ENCODE measurements around the gene FRMPD4. TPM values are rescaled to one million over a fixed set of nuclear protein-coding genes. Genes with fewer than 3 reads are reported as not detected.

The FRMPD4 gene
- total RNA-seq, 1 donor from 2014 or later: 0.54 TPM

DNA sequence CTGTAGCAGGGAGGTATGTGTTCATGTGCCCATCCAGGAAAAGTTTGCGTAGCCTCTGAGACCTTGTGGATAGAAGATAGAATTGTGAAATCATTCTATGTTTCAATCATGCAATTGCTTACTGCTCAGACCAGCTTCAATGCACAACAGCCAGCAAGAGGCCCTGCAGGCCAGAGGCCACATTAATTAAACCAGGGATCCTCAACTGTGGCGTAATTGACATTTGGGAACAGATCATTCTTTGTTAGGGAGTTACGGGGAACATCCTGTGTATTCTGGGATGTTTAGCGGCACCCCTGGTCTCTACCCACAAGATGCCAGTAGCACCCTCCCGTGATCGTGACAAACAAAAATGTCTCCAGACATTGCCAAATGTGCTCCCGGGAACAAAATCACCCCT is 566.4 kb downstream of the FRMPD4 start:
- DNase-seq (ENCODE audit: low read depth) (no peak), FAIRE-seq (no peak)
- Histone ChIP-seq H3K9ac (ENCODE audit: low read length) (no peak overlapping the region), H3K4me1 (ENCODE audit: insufficient read depth, low read length) (no peaks in the 10 kb centered on the region), H4K20me1 (ENCODE audit: insufficient read depth, low read length) (no peaks in the 10 kb centered on the region), H3K4me2 (ENCODE audit: low read length) (no peak overlapping the region), H3K27ac (ENCODE audit: low read depth, low read length) (no peak overlapping the region), H3K79me2 (ENCODE audit: insufficient read depth, low read length) (no peaks in the 10 kb centered on the region), H3K4me3 (ENCODE audit: insufficient read depth, low read depth, low read length) (no peak overlapping the region), H3K9me3 (ENCODE audit: insufficient read depth, low read depth, low read length) (no peaks in the 10 kb centered on the region), H3K36me3 (ENCODE audit: insufficient read depth, low read length) (no peaks in the 10 kb centered on the region), H2AFZ (ENCODE audit: low read depth, low read length) (no peak overlapping the region), H3K27me3 (ENCODE audit: insufficient read depth, low read length) (no peaks in the 10 kb centered on the region)
- H3K27me3 Mint-ChIP-seq (ENCODE audit: low read depth, unreplicated experiment): peaks cover 3% of the 10 kb centered on the region
- H3K36me3 Mint-ChIP-seq (ENCODE audit: low read depth, unreplicated experiment): no peaks in the 10 kb centered on the region
- no peak overlapping the region for H3K4me3 Mint-ChIP-seq (ENCODE audit: unreplicated experiment)
- H3K27ac Mint-ChIP-seq (ENCODE audit: unreplicated experiment): no peak overlapping the region
- H3K9me3 Mint-ChIP-seq (ENCODE audit: unreplicated experiment): no peaks in the 10 kb centered on the region
- no peaks in the 10 kb centered on the region for H3K4me1 Mint-ChIP-seq (ENCODE audit: low read depth, unreplicated experiment)
- TF ChIP-seq EZH2 (IDR thresholded peaks at IDR 0.05; ENCODE audit: insufficient read depth, low read length): no peak
- TF ChIP-seq, protein P1, sequence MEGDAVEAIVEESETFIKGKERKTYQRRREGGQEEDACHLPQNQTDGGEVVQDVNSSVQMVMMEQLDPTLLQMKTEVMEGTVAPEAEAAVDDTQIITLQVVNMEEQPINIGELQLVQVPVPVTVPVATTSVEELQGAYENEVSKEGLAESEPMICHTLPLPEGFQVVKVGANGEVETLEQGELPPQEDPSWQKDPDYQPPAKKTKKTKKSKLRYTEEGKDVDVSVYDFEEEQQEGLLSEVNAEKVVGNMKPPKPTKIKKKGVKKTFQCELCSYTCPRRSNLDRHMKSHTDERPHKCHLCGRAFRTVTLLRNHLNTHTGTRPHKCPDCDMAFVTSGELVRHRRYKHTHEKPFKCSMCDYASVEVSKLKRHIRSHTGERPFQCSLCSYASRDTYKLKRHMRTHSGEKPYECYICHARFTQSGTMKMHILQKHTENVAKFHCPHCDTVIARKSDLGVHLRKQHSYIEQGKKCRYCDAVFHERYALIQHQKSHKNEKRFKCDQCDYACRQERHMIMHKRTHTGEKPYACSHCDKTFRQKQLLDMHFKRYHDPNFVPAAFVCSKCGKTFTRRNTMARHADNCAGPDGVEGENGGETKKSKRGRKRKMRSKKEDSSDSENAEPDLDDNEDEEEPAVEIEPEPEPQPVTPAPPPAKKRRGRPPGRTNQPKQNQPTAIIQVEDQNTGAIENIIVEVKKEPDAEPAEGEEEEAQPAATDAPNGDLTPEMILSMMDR (IDR thresholded peaks at IDR 0.05; ENCODE audit: insufficient read depth, low read depth, low read length): no peak

DNA sequence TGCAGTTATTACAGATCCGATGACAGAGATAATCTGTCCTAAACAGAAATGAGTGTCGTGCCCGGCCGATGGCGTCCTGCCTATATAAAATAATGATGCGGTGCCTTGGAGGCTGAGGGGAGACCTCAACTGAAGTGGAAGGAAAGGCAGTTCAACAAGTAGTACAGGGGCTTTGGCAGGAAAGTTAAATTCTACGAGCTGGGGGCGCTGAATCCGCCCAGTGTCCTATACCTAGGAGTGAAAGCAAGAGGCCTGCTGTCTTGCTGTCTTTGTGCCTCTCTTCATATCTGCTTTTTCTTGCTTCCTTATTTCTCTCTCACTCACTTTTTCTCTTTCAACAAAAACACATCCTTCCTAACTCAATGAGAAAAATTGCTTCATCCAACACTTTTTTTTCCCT is 570.8 kb downstream of the FRMPD4 start:
- no peaks in the 10 kb centered on the region for H3K27me3 ChIP-seq (ENCODE audit: insufficient read depth, low read length)
- no peak overlapping the region for H2AFZ ChIP-seq (ENCODE audit: low read depth, low read length)
- FAIRE-seq: no peak
- H3K4me3 Mint-ChIP-seq (ENCODE audit: unreplicated experiment): no peak overlapping the region
- no peak overlapping the region for H3K9ac ChIP-seq (ENCODE audit: low read length)
- H3K36me3 ChIP-seq (ENCODE audit: insufficient read depth, low read length): no peaks in the 10 kb centered on the region
- no peak for TF ChIP-seq EZH2 (IDR thresholded peaks at IDR 0.05; ENCODE audit: insufficient read depth, low read length)
- TF ChIP-seq, protein P1 (IDR thresholded peaks at IDR 0.05; ENCODE audit: insufficient read depth, low read depth, low read length): no peak
- no peaks in the 10 kb centered on the region for H3K4me1 ChIP-seq (ENCODE audit: insufficient read depth, low read length)
- no peaks in the 10 kb centered on the region for H4K20me1 ChIP-seq (ENCODE audit: insufficient read depth, low read length)
- H3K27me3 Mint-ChIP-seq (ENCODE audit: low read depth, unreplicated experiment): no peaks in the 10 kb centered on the region
- no peak overlapping the region for H3K27ac ChIP-seq (ENCODE audit: low read depth, low read length)
- no peaks in the 10 kb centered on the region for H3K9me3 ChIP-seq (ENCODE audit: insufficient read depth, low read depth, low read length)
- no peaks in the 10 kb centered on the region for H3K79me2 ChIP-seq (ENCODE audit: insufficient read depth, low read length)
- no peaks in the 10 kb centered on the region for H3K36me3 Mint-ChIP-seq (ENCODE audit: low read depth, unreplicated experiment)
- no peak overlapping the region for H3K4me3 ChIP-seq (ENCODE audit: insufficient read depth, low read depth, low read length)
- H3K27ac Mint-ChIP-seq (ENCODE audit: unreplicated experiment): no peak overlapping the region
- no peak overlapping the region for H3K4me2 ChIP-seq (ENCODE audit: low read length)
- no peak for DNase-seq (ENCODE audit: low read depth)
- no peaks in the 10 kb centered on the region for H3K9me3 Mint-ChIP-seq (ENCODE audit: unreplicated experiment)
- no peaks in the 10 kb centered on the region for H3K4me1 Mint-ChIP-seq (ENCODE audit: low read depth, unreplicated experiment)

DNA sequence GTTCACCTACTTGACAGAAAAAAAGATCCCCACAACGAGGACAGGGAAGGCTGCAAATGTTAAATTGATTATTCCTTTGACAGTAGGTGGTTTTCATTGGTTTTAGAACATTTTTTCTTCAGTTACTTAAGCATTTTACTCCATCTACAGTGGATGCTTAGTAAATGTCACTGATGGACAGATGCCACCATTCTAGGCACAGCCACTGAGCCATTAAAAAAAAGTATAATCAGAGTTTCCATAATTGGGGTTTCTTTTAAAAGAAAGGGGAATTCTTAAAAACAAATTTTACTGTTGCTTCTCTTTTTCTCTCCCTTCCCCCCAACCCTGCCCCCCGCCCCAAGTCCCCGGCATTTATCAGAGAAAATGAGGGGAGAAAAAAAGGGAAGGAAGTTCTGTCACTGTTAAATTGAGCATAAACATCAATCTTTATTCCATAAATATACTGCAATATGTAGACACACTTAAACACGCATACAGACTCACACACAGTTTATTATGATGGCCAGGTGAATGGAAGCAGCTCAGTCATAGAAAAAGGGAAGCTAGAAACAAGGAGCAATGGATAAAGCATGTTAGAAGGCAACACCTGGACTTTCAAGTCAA is 573.3 kb downstream of the FRMPD4 start:
- no peaks in the 10 kb centered on the region for H3K36me3 ChIP-seq (ENCODE audit: insufficient read depth, low read length)
- H3K4me2 ChIP-seq (ENCODE audit: low read length): no peak overlapping the region
- no peak overlapping the region for H3K9ac ChIP-seq (ENCODE audit: low read length)
- FAIRE-seq (peak; percentile 82), DNase-seq (ENCODE audit: low read depth) (no peak)
- no peaks in the 10 kb centered on the region for H3K27me3 ChIP-seq (ENCODE audit: insufficient read depth, low read length)
- no peak overlapping the region for H3K4me3 ChIP-seq (ENCODE audit: insufficient read depth, low read depth, low read length)
- H3K4me1 Mint-ChIP-seq (ENCODE audit: low read depth, unreplicated experiment): no peaks in the 10 kb centered on the region
- no peaks in the 10 kb centered on the region for H3K9me3 Mint-ChIP-seq (ENCODE audit: unreplicated experiment)
- no peaks in the 10 kb centered on the region for H4K20me1 ChIP-seq (ENCODE audit: insufficient read depth, low read length)
- no peak overlapping the region for H3K27ac ChIP-seq (ENCODE audit: low read depth, low read length)
- H3K4me3 Mint-ChIP-seq (ENCODE audit: unreplicated experiment): no peak overlapping the region
- H3K4me1 ChIP-seq (ENCODE audit: insufficient read depth, low read length): no peaks in the 10 kb centered on the region
- H3K27ac Mint-ChIP-seq (ENCODE audit: unreplicated experiment): no peak overlapping the region
- no peaks in the 10 kb centered on the region for H3K79me2 ChIP-seq (ENCODE audit: insufficient read depth, low read length)
- TF ChIP-seq, protein P1 (IDR thresholded peaks at IDR 0.05; ENCODE audit: insufficient read depth, low read depth, low read length): no peak
- TF ChIP-seq EZH2 (IDR thresholded peaks at IDR 0.05; ENCODE audit: insufficient read depth, low read length): no peak
- H3K27me3 Mint-ChIP-seq (ENCODE audit: low read depth, unreplicated experiment): no peaks in the 10 kb centered on the region
- no peak overlapping the region for H2AFZ ChIP-seq (ENCODE audit: low read depth, low read length)
- no peaks in the 10 kb centered on the region for H3K9me3 ChIP-seq (ENCODE audit: insufficient read depth, low read depth, low read length)
- no peaks in the 10 kb centered on the region for H3K36me3 Mint-ChIP-seq (ENCODE audit: low read depth, unreplicated experiment)

Measured in astrocyte (in vitro differentiated cells and primary cell).